Urinary bladder (tissue), 4 donors: ENCODE measurements around the gene NKX2-2. TPM values are rescaled to one million over a fixed set of nuclear protein-coding genes. Genes with fewer than 3 reads are reported as not detected.
"Not testable (repeated sequence)": the region's sequence is repeated elsewhere in the genome, so short reads cannot be mapped to it uniquely, and the experiment has no call there.

Experiments used
- DNase-seq: peaks from one replicate; pipeline ENCODE4 v3.0.0-alpha.2; 2015; ENCODE audit errors: extremely low spot score
- H3K27ac ChIP-seq: one replicate; pipeline ENCODE4 v1.5.1; 2013; ENCODE audit warnings: low read depth, mild to moderate bottlenecking, moderate library complexity
- H3K36me3 ChIP-seq: one replicate; pipeline ENCODE4 v1.6.1; 2013; ENCODE audit warnings: mild to moderate bottlenecking, moderate library complexity; ENCODE audit not compliant: insufficient read depth
- H3K4me1 ChIP-seq: one replicate; pipeline ENCODE4 v1.6.1; 2013; ENCODE audit warnings: mild to moderate bottlenecking, moderate library complexity; ENCODE audit not compliant: insufficient read depth
- H3K4me3 ChIP-seq: one replicate; pipeline ENCODE4 v1.5.1; 2013; ENCODE audit warnings: low read depth, low read length
- WGBS: extraction: QIAGEN DNeasy Blood & Tissue Kit; methylation state at CpG from one replicate; pipeline ENCODE4 v1.1.7; 2013; 5-methylcytosine and 5-hydroxymethylcytosine counted together
- polyA plus RNA-seq: library from polyadenylated mRNA; stranded (reverse); fragments of 200-250 nt; gene quantifications from one replicate; pipeline ENCODE4 v1.2.3, GENCODE V29; 2013
- total RNA-seq: library from RNA; depleted of rRNA; stranded (reverse); fragments of >200 nt; gene quantifications from one replicate; pipeline ENCODE4 v1.2.3, GENCODE V29; 2014
- donor health status: healthy with polysubstance abuse.
- donor health status: healthy.

Gene NKX2-2
- total and polyA plus RNA-seq, 2 donors = not detected

- WGBS = 88% methylated on average over 6 of the region's 6 CpGs
- no peaks in the 10 kb centered on the region for H3K36me3 ChIP-seq
- no peak for DNase-seq
- H3K4me3 ChIP-seq = no peak overlapping the region
- no peaks in the 10 kb centered on the region for H3K4me1 ChIP-seq
- H3K27ac ChIP-seq = no peak overlapping the region
These were observed 20.8 kb downstream of the NKX2-2 start for GRCh38 chr20:21493049-21493448.

DNA sequence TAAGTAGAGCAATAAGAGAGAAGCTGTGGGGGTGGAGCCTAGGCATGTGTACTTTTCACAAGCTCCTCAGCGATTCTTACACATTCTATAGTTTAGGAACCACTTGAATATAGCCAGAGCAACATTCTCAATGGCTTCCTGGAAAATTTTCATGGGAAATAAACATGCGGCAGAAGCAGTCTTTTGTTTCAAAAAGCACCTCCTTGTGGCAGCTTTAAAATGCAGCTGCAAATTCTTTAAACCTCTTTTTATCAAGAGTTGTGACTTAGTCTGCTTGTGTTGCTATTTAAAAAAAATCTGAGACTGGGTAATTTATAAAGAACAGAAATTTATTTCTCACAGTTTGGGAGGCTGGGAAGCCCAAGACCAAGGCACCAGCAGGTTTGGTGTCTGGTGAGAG is 23.8 kb downstream of the NKX2-2 start:
- Histone ChIP-seq H3K36me3 (no peaks in the 10 kb centered on the region), H3K4me1 (no peaks in the 10 kb centered on the region), H3K27ac (no peak overlapping the region), H3K4me3 (no peak overlapping the region)
- DNase-seq = no peak
- 29% methylated on average over 2 of the region's 2 CpGs for WGBS

DNA sequence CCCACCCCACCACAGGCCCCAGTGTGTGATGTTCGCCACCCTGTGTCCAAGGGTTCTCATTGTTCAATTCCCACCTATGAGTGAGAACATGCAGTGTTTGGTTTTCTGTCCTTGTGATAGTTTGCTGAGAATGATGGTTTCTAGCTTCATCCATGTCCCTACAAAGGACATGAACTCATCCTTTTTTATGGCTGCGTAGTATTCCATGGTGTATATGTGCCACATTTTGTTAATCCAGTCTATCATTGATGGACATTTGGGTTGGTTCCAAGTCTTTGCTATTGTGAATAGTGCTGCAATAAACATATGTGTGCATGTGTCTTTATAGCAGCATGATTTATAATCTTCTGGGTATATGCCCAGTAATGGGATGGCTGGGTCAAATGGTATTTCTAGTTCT is 33.7 kb downstream of the NKX2-2 start:
- H3K4me1 ChIP-seq, H3K27ac ChIP-seq, H3K36me3 ChIP-seq, H3K4me3 ChIP-seq, DNase-seq: not testable (repeated sequence)
- WGBS = 93% methylated on average over 2 of the region's 2 CpGs

- Histone ChIP-seq H3K4me3 (no peak overlapping the region), H3K36me3 (no peaks in the 10 kb centered on the region), H3K27ac (no peak overlapping the region), H3K4me1 (no peaks in the 10 kb centered on the region)
- DNase-seq = no peak
These were observed 48.1 kb downstream of the NKX2-2 start for GRCh38 chr20:21465799-21466198.

DNA sequence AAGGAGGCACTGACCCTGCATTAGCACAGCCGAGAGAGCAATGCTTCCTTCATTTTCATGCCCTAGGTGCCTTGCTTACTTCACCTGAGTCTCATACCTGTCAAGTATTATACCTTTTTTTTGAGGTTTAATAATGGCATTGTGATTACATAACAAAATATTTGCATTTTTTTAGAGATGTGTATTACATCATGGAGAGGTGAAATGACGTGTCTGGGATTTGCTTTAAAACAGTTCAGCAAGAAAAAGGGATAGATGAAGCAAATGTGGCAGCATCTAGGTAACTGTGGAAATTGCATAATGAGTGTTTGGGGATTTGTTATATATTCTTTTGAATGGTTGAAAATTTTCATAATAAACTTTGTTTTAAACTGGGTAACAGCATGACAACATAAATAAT is 48.9 kb downstream of the NKX2-2 start:
- Histone ChIP-seq H3K4me3 (no peak overlapping the region), H3K36me3 (no peaks in the 10 kb centered on the region), H3K4me1 (no peaks in the 10 kb centered on the region), H3K27ac (no peak overlapping the region)
- 67% methylated on average over 2 of the region's 2 CpGs for WGBS
- no peak for DNase-seq

Other genes with a start within 250 kb of the NKX2-2 start
- 70.2 TPM for gene XRN2, start 210.7 kb downstream of the NKX2-2 start, total RNA-seq
- gene XRN2, start 210.7 kb downstream of the NKX2-2 start, polyA plus RNA-seq = 44.2 TPM
- not detected for gene NKX2-4, start 116.5 kb downstream of the NKX2-2 start, total RNA-seq
- not detected for gene NKX2-4, start 116.5 kb downstream of the NKX2-2 start, polyA plus RNA-seq
- not detected for gene PAX1, start 191.6 kb upstream of the NKX2-2 start, total RNA-seq
- not detected for gene PAX1, start 191.6 kb upstream of the NKX2-2 start, polyA plus RNA-seq